Epidermal melanocyte (primary cell): ENCODE results near the gene ARSG.

Experiments used
- DNase-seq: peaks from one replicate; pipeline ENCODE4 v3.0.0; 2011; ENCODE audit warnings: low spot score; ENCODE audit not compliant: insufficient read length

Gene ARSG

DNA sequence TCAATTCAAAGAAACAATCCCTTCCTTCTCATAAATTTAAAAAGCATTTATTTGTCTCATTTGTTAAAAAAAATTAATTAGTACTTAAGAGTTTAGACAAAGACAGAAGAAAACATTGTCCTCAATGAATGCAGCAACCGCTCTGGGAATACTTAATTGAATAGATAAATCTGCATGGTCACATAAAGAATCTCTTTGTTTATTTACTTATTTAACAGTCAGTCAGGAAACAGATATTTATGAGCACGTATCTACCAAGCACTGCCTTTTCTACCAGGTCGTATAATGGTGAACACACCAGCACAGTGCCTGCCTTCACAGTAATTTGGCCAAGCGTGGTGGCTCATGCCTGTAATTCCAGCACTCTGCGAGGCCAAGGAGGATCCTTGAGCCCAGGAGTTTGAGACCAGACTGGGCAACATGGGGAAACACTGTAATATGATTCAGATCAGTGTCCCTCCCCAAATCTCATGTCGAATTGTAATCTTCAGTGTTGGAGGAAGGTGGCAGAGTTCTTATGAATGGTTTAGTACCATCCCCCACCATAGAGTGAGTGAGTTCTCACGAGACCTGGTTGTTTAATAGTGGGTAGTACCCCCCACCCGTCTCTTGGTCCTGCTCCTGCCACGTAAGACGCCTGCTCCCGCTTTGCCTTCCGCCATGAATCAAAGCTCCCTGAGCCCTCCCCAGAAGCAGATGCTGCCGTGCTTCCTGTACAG is 157.9 kb downstream of the ARSG start:
- no peak for DNase-seq

GRCh38 chr17:68450391-68450790 is 159.1 kb downstream of the ARSG start:
- DNase-seq = no peak

DNA sequence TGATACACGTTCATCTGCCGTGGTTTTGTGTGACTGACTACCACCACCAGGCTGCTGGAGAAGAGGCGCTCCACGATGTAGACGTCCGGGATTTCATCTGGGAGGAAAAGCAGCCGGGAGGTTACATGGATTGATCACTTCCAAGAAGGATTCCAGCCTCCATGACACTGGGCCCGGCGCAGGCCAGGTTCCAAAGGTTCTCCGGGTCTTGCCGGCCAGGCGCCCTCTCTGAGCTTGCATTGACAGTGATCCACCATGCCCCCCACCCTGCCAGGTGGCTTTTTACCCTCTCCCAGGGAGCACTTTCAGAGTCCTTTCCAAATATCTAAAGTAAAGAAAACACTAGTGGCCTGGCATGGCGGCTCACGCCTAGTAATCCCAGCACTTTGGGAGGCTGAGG is 159.5 kb downstream of the ARSG start:
- DNase-seq = no peak

GRCh38 chr17:68451670-68452354 is 160.5 kb downstream of the ARSG start:
- DNase-seq = no peak

GRCh38 chr17:68452724-68453290 is 161.5 kb downstream of the ARSG start:
- no peak for DNase-seq

DNA sequence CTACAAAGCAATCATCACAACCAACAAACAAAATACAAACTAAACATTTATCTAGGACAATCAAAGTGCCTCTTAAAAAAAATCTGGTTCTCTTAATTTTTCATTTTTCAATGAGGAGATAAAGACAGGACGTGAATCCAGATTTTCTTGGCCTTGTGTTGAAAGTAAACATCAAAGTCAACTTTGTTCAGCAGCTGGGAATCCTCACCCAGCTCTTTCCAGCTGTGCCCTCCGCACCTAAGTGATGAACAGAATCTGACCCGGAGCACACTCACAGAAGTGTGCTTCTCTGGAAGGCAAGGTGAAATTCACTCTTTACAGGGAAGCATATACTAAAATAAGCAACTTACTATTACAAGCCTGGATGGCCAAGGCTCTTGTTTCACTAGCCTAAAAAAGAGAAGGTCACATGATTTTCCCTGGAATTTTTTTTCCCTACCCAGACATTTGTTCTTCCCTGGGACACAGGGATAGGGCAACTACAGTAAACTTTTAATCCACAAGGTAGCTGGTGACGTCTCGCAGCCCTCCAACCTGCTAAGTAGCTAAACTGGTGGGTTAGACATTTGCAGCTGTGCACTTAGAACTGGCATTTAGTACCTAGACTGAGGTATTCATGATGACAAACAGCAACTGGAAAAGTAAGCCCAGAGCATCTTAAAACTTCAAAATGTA is 162.8 kb downstream of the ARSG start:
- DNase-seq = no peak

DNA sequence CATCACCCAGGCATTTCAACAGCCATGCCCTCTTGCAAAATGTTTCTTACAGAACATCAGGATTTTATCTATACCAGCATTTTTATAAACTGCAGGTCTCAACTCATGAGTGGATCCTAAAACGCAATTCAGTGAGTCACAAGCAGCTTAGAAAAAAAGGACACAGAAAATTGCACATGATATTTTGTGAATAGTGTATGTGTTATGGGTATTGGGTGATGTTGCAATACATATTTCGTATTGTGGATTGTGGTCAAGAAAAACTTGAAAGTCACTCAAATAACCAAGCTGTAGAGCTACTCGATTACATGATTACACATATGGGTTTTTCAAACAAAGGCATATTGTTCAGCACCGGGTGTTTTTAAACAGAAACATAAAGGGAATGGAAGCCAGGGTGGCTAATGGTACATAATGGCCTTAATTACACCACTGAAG is 164.6 kb downstream of the ARSG start:
- DNase-seq = peak; percentile 49

GRCh38 chr17:68456339-68457167 is 165.3 kb downstream of the ARSG start:
- DNase-seq = peak; percentile 77

- DNase-seq = no peak
Measured at GRCh38 chr17:68457168-68457538, 165.9 kb downstream of the ARSG start, which contains the start of gene WIPI1. TSS of gene WIPI1 (minus strand) at chr17:68457496. CDS start at chr17:68457421, 75 bp downstream.

DNA sequence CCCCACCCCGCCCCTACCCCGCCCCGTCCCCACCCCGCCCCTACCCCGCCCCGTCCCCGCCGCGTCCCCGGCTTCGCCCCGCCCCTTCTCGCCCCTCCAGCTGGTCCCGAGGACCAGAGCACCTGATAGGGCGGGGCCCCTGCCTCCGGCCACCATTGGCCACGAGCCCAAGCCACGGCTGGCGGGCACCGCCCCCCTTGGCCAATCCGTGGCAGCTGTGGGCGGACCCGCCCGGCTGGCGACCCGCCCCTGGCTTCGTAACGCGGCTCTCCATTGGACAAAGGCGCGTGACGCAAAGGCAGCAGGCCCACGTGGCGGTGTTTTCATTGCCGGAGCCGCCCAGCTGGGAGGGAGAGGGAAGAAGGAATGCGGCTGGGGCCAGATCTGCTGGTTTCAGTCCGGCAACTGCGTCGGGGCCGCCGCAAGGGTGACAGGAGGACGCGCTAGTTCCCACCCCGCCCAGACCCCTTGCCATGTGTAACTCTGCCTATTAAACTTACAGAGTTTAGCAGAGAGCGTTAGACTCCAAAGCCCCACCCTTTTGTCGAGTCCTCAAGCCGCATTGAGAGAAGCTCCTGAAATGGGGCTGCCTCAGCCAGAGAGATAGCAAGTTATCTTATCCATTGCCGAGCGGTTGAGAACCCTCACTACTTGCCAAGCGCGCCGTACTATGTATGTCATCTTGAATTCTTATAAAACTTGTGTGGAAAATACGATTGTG is 166.4 kb downstream of the ARSG start:
- peak; percentile 83 for DNase-seq

- no peak for DNase-seq
Measured at GRCh38 chr17:68458260-68459036, 167.2 kb downstream of the ARSG start.

GRCh38 chr17:68459037-68459639 is 167.8 kb downstream of the ARSG start:
- DNase-seq = no peak

DNA sequence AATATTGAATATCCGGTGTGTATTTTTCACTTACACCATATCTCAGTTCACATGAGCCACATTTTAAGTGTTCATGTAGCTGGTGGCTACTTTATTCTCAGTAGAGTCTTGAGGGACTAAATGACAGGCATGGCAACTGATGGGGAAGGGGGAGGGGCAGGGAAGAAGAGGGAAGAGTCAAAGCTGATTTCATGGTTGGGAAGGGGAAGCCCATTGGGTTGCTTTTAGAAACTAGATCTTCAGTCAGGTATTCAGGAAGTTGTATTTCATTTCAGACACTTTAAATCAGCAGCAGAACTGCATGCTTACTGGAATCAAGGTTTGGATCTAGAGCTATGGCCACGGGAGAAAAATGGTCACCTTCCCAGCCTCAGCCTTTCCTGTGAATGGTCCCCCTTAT is 168.9 kb downstream of the ARSG start:
- no peak for DNase-seq

DNA sequence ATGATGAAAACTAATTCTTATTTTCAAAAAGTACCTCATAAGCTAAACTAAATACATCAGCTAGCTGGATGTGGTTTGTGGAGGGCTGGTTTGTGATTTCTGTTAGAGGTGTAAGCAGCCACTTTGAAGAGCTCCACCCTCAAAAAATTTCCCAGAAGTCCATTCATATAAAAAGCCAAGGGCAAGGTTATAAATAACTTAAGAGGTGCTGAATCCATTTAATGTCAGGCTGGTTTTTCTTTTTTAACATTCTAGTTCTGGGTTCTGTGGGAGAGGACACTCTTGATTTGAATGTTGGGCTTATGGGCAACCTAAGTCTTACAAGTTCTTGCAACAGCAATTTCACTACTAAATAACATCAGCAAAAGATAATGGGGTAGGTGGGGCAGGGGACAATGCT is 169.4 kb downstream of the ARSG start:
- DNase-seq = no peak

DNA sequence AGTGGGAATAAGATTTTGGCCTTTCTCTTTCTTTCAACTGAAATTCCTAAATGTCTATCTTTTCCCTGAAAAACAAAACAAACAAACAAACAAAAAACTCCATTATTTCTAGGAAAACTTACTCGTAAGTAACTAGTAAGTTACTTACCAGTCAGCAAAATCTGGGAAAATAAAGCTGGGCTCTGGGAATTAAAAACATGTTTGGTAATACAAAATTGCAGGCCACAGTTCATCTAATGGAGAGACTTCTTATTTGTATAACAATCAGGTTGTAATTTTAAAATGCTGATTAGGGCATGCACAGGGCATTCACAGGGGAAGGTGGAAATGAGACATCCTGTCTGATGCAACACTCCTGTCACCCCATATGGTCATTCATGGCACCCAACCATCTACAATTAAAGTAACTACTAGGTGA is 169.8 kb downstream of the ARSG start:
- no peak for DNase-seq

GRCh38 chr17:68461589-68461988 is 170.3 kb downstream of the ARSG start:
- no peak for DNase-seq

GRCh38 chr17:68462381-68463210 is 171.3 kb downstream of the ARSG start:
- DNase-seq = peak; percentile 30
